Vagina (tissue), 2 donors: Measurements from ENCODE around the gene CADPS2. TPM values are rescaled to one million over a fixed set of nuclear protein-coding genes. Genes with fewer than 3 reads are reported as not detected.

Experiments used
- DNase-seq, 2 donors: peaks; one replicate each; pipeline ENCODE4 v3.0.0-alpha.2; 2017; ENCODE audit errors: extremely low spot score in 2 of 2
- H3K27ac ChIP-seq: fragments of 200-600 bp; sonication (generic); one replicate; pipeline ENCODE4 v1.5.1; 2019
- H3K27me3 ChIP-seq: fragments of 200-600 bp; sonication (generic); one replicate; pipeline ENCODE4 v1.5.1; 2019
- H3K36me3 ChIP-seq, 2 donors: fragments of 200-600 bp; sonication (generic); one replicate each; pipeline ENCODE4 v1.5.1; 2017 to 2019
- H3K4me1 ChIP-seq: fragments of 200-600 bp; sonication (generic); one replicate; pipeline ENCODE4 v1.5.1; 2019
- H3K4me3 ChIP-seq, 2 donors: fragments of 200-600 bp; sonication (generic); 1 replicate in 1 of 2; 2 replicates in 1 of 2; pipeline ENCODE4 v1.5.1; 2016 to 2019
- H3K9me3 ChIP-seq: fragments of 200-600 bp; sonication (generic); one replicate; pipeline ENCODE4 v1.5.1; 2019
- POLR2A ChIP-seq, 2 donors: fragments of 450-650 bp; IDR thresholded peaks; one replicate each; pipeline ENCODE4 v1.6.1; 2017; ENCODE audit warnings: antibody characterized with exemption in 2 of 2, mild to moderate bottlenecking in 2 of 2, moderate library complexity in 2 of 2
- POLR2AphosphoS5 ChIP-seq, 2 donors: sonication (generic); formaldehyde crosslinking; IDR thresholded peaks; one replicate each; pipeline ENCODE4 v1.9.0; 2017; ENCODE audit warnings: antibody characterized with exemption in 2 of 2, mild to moderate bottlenecking in 2 of 2, low read depth in 1 of 2; ENCODE audit not compliant: insufficient read depth in 1 of 2
- intact Hi-C: fragments of 100-400 bp; cut with DNase I; formaldehyde crosslinking; loops from one replicate; pipeline ENCODE4 v1.15.1; 2023
- total RNA-seq: library from RNA; depleted of rRNA; stranded (reverse); fragments of >200 nt; gene quantifications from one replicate; pipeline ENCODE4 v1.2.3, GENCODE V29; 2016
- TF ChIP-seq, protein P1 (sequence below), 3 experiments: fragments of 450-650 bp in 2 of 3; fragments of 200-600 bp in 1 of 3; sonication (generic) in 1 of 3; IDR thresholded peaks; one replicate each; pipeline ENCODE4 v1.5.1; 2017 to 2019; ENCODE audit warnings: antibody characterized with exemption in 3 of 3, mild to moderate bottlenecking in 2 of 3, moderate library complexity in 2 of 3

Gene CADPS2
- total RNA-seq, 1 donor from 2014 or later, result 25.5 TPM

DNA sequence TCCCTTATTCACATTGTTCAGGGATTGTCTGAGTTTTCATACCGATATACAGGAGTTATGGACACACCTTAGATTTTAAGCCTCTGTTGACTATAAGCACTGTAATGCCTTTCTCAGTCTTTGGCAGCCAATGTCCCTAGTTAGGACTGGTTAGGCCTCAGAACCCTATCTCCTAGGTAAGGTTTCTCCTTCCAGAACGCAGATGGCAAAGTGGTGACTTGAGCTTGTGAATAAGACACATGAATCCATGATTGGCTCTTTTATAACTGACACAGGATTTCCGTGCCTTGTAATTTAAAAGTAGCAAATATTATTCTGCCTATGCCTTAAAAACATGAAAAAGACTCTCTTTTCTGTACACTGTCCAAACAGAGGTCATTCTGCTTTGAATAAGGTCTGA lies 171.1 kb downstream of the CADPS2 start:
- Histone ChIP-seq H3K4me3 (no peak overlapping the region), H3K9me3 (no peaks in the 10 kb centered on the region), H3K4me1 (no peaks in the 10 kb centered on the region), H3K36me3 (no peaks in the 10 kb centered on the region), H3K27me3 (no peaks in the 10 kb centered on the region), H3K27ac (no peak overlapping the region)
- intact Hi-C loops, result no loop called here
- no peak for TF ChIP-seq POLR2AphosphoS5 (IDR thresholded peaks at IDR 0.05; ENCODE audit: insufficient read depth in 1 of 2, low read depth in 1 of 2)
- no peak for TF ChIP-seq POLR2A (IDR thresholded peaks at IDR 0.05)
- TF ChIP-seq, protein P1, sequence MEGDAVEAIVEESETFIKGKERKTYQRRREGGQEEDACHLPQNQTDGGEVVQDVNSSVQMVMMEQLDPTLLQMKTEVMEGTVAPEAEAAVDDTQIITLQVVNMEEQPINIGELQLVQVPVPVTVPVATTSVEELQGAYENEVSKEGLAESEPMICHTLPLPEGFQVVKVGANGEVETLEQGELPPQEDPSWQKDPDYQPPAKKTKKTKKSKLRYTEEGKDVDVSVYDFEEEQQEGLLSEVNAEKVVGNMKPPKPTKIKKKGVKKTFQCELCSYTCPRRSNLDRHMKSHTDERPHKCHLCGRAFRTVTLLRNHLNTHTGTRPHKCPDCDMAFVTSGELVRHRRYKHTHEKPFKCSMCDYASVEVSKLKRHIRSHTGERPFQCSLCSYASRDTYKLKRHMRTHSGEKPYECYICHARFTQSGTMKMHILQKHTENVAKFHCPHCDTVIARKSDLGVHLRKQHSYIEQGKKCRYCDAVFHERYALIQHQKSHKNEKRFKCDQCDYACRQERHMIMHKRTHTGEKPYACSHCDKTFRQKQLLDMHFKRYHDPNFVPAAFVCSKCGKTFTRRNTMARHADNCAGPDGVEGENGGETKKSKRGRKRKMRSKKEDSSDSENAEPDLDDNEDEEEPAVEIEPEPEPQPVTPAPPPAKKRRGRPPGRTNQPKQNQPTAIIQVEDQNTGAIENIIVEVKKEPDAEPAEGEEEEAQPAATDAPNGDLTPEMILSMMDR (IDR thresholded peaks at IDR 0.05), result no peak
- no peak for DNase-seq

DNA sequence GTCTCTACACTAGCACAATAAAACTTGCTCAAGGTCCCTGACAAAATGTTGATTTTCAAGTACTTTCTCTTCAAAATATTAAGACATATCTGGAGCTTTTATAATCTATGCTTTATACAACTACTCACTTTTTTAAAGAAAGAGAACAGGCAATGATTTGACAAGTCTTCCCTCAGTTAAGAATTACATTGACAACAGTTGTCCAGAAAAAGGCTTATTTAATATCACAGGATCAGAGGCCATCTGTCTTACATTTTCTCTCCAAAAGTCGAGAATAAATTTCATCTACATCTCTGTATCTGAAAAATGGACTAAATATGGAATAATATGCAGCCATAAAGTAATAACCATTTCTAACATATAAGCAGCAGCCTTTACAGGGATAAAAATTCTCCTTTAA lies 175.3 kb downstream of the CADPS2 start:
- TF ChIP-seq, protein P1 (IDR thresholded peaks at IDR 0.05), result no peak
- no peak for TF ChIP-seq POLR2A (IDR thresholded peaks at IDR 0.05)
- no peak for TF ChIP-seq POLR2AphosphoS5 (IDR thresholded peaks at IDR 0.05; ENCODE audit: insufficient read depth in 1 of 2, low read depth in 1 of 2)
- Histone ChIP-seq H3K4me3 (no peak overlapping the region), H3K27me3 (no peaks in the 10 kb centered on the region), H3K27ac (no peak overlapping the region), H3K4me1 (no peaks in the 10 kb centered on the region), H3K36me3 (no peaks in the 10 kb centered on the region), H3K9me3 (no peaks in the 10 kb centered on the region)
- no peak for DNase-seq
- intact Hi-C loops, result no loop called here

DNA sequence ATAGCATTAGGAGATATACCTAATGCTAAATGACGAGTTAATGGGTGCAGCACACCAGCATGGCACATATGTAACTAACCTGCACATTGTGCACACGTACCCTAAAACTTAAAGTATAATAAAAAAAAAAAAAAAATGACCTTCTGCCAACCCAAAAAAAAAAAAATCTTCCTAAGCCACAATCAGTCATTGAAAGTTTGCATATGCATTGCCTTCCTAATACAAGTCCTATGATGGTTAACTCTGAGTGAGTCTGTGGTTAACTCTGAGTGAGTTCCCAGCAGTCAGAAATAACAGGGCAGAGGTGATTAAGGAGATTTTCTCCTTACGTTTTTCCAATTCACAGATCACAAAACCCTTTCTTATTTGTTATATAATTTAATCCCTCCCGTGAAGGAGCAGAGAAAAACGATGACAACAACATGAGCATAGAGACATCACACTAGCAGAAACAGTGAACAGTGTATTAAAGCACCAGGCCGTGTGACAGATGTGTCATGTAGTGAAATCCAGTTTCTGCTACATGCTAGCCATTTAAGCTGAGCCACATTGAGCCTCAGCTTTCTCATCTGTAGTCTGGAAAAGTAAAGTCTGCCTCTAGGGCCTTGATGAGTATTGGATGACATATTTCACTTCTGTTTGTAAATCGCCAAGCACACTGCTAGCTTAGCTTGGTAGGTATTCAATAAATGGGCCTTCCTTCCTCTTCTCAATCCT lies 176.2 kb downstream of the CADPS2 start:
- intact Hi-C loops, result no loop called here
- no peaks in the 10 kb centered on the region for H3K27me3 ChIP-seq
- no peaks in the 10 kb centered on the region for H3K4me1 ChIP-seq
- DNase-seq, result no peak
- no peaks in the 10 kb centered on the region for H3K9me3 ChIP-seq
- no peak overlapping the region for H3K4me3 ChIP-seq
- TF ChIP-seq POLR2AphosphoS5 (IDR thresholded peaks at IDR 0.05; ENCODE audit: insufficient read depth in 1 of 2, low read depth in 1 of 2), result no peak
- TF ChIP-seq POLR2A (IDR thresholded peaks at IDR 0.05), result no peak
- TF ChIP-seq, protein P1 (IDR thresholded peaks at IDR 0.05), result no peak
- no peak overlapping the region for H3K27ac ChIP-seq
- H3K36me3 ChIP-seq, result no peaks in the 10 kb centered on the region

DNA sequence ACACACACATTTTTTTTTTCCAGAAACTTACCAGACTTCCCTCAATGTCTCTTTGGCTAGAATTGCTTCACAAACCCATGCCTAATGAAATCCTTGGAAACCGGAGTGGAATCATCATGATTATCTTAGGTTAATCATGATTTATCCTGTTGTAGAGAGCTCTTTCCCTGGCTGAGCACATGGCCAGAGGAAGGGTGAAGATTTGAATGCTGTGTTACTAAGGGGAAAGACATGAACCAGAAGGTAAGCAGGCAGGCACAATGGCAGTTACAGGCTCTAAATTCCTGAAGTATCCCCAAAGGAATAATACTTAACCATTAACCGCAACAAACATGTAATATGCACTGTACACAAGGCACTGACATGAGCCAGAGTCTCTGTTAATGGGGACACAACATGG lies 179.4 kb downstream of the CADPS2 start:
- H3K4me1 ChIP-seq, result no peaks in the 10 kb centered on the region
- H3K9me3 ChIP-seq, result no peaks in the 10 kb centered on the region
- intact Hi-C loops, result no loop called here
- H3K36me3 ChIP-seq, result no peaks in the 10 kb centered on the region
- H3K27me3 ChIP-seq, result no peaks in the 10 kb centered on the region
- no peak overlapping the region for H3K4me3 ChIP-seq
- H3K27ac ChIP-seq, result no peak overlapping the region
- TF ChIP-seq POLR2AphosphoS5 (IDR thresholded peaks at IDR 0.05; ENCODE audit: insufficient read depth in 1 of 2, low read depth in 1 of 2) (no peak), POLR2A (IDR thresholded peaks at IDR 0.05) (no peak)
- TF ChIP-seq, protein P1 (IDR thresholded peaks at IDR 0.05), result no peak
- no peak for DNase-seq

DNA sequence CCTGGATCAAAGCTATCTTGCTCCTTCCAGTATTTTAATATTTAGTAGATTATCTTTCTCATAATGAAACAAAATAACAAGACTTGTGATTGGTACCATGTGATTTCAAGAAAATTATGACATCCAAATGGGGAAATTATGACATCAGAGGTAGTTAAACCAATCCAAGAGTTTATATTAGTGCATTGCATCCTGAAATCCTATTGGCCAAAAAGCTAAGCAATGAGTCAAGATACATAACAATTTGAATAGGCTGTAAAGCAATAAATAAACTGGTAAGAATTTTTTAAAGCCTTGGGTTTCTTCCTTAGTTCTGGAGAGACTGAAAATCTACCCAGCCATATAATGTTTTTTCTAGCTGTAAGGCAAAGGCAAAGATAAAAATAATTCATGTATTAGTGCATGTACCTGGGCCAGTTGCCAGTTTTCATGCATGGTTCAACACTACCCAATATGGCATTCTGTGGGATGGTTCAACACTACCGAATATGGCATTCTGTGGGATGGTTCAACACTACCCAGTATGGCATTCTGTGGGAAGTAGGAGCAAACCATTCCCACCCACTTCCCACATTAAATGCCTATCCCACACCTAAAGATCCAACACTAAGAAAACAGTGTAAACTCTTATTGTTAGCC lies 183.3 kb downstream of the CADPS2 start, which contains the start of gene RNF148:
RNF148 (minus strand) TSS at position 51 of the 639 bp plus-strand sequence. CDS start 172 bp downstream, outside the sequence.
- H3K27ac ChIP-seq, result no peak within 1 kb of the TSS
- DNase-seq, result no peak
- intact Hi-C loops, result no loop called here
- no peak within 1 kb of the TSS for H3K4me3 ChIP-seq
- no peaks in the 10 kb centered on the region for H3K4me1 ChIP-seq
- H3K27me3 ChIP-seq, result no peaks in the 10 kb centered on the region
- no peak for TF ChIP-seq POLR2AphosphoS5 (IDR thresholded peaks at IDR 0.05; ENCODE audit: insufficient read depth in 1 of 2, low read depth in 1 of 2)
- TF ChIP-seq POLR2A (IDR thresholded peaks at IDR 0.05), result no peak
- TF ChIP-seq, protein P1 (IDR thresholded peaks at IDR 0.05), result no peak
- H3K9me3 ChIP-seq, result no peaks in the 10 kb centered on the region
- H3K36me3 ChIP-seq, result no peaks in the 10 kb centered on the region
